ENCODE data around the gene AK1.

DNA sequence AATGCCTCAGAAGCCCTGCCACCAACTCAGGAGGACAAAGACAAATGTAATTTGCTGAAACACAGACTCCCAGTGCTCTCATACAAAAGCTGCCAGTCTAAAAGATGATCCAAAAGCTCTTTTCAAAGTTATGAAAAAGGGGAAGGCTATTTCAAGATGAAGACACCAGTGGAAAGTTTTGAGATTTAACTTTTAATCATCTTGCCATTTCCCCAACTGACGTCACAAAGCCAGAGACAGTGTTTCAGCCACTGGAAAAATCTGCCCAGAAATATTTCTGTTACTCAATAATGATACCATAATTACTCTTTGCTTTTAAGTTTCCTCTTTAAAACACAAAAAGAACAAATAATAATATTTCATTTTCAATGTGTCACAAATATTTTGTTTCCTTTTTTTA is 43.9 kb downstream of the AK1 start:
- TF ChIP-seq CTCF (conservative IDR thresholded peaks at IDR 0.05; ENCODE audit: low read length) (no peak), EZH2phosphoT487 (IDR thresholded peaks at IDR 0.05; ENCODE audit: borderline replicate concordance) (no peak)

All from Loucy (cell line).